Measurements from ENCODE around the gene GTSE1. TPM values are rescaled to one million over a fixed set of nuclear protein-coding genes. Genes with fewer than 3 reads are reported as not detected.
A peak's percentile ranks its signal among the peaks of the same experiment; 100 is the strongest.

The GTSE1 gene
- total RNA-seq, 2 experiments from 2014 or later = 39.4 to 41.4 TPM

DNA sequence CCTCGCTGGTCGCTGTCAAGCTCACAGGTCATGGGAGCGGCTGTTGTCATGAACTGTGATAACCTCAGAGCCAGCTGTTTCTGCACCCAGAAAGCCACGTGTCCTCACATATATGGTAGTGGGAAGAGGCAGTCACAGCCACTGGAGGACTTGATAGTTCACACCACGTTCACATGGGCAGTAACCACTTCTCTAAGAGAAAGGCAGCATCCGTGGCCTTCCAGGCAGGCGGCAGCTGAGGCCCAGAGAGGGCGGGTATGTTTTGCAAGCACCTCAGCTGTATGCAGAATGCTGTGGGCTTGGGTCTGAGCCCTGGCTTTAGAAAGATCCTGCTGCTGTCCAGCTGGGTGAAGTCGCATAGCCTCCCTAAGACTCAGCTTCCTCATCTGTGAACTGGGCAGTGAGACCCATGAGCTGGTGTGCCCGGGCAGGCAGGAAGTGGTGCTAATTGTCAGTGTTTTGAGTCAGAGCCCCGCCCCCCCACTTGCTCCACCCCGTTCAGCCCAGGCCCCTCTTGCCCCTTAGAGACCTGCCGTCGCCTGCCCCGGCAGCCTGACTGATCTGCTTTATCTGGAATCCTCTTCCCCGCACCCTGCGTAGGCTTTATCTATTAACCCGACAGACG, 15.6 kb upstream of the GTSE1 start:
- H3K9me3 Mint-ChIP-seq = no peaks in the 10 kb centered on the region
- POLR2A ChIA-PET = interaction anchor here (0.6 to 0.9 kb wide), 3 partner anchors 8 to 31 kb away, joined by 3 to 4 read pairs (median 3); partner anchors contain the start of gene CDPF1
- H3K4me3 Mint-ChIP-seq = no peak overlapping the region
- H3K27me3 Mint-ChIP-seq = no peaks in the 10 kb centered on the region
- CTCF ChIA-PET = interaction anchor here (1.0 kb wide), 1 partner anchor 164 kb away, joined by 3 read pairs; no protein-coding TSS in a partner anchor
- peak; percentile 55 for ATAC-seq
- TF ChIP-seq, protein P1, sequence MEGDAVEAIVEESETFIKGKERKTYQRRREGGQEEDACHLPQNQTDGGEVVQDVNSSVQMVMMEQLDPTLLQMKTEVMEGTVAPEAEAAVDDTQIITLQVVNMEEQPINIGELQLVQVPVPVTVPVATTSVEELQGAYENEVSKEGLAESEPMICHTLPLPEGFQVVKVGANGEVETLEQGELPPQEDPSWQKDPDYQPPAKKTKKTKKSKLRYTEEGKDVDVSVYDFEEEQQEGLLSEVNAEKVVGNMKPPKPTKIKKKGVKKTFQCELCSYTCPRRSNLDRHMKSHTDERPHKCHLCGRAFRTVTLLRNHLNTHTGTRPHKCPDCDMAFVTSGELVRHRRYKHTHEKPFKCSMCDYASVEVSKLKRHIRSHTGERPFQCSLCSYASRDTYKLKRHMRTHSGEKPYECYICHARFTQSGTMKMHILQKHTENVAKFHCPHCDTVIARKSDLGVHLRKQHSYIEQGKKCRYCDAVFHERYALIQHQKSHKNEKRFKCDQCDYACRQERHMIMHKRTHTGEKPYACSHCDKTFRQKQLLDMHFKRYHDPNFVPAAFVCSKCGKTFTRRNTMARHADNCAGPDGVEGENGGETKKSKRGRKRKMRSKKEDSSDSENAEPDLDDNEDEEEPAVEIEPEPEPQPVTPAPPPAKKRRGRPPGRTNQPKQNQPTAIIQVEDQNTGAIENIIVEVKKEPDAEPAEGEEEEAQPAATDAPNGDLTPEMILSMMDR (IDR thresholded peaks at IDR 0.05) = no peak
- peak overlapping the region; percentile 53 for H3K27ac Mint-ChIP-seq
- H3K36me3 Mint-ChIP-seq (ENCODE audit: low read depth) = peaks cover 4% of the 10 kb centered on the region
- peaks cover 3% of the 10 kb centered on the region for H3K4me1 Mint-ChIP-seq (ENCODE audit: low read depth)
- DNase-seq = peak; percentile 24
- intact Hi-C loops (cut with micrococcal nuclease) = no loop called here

DNA sequence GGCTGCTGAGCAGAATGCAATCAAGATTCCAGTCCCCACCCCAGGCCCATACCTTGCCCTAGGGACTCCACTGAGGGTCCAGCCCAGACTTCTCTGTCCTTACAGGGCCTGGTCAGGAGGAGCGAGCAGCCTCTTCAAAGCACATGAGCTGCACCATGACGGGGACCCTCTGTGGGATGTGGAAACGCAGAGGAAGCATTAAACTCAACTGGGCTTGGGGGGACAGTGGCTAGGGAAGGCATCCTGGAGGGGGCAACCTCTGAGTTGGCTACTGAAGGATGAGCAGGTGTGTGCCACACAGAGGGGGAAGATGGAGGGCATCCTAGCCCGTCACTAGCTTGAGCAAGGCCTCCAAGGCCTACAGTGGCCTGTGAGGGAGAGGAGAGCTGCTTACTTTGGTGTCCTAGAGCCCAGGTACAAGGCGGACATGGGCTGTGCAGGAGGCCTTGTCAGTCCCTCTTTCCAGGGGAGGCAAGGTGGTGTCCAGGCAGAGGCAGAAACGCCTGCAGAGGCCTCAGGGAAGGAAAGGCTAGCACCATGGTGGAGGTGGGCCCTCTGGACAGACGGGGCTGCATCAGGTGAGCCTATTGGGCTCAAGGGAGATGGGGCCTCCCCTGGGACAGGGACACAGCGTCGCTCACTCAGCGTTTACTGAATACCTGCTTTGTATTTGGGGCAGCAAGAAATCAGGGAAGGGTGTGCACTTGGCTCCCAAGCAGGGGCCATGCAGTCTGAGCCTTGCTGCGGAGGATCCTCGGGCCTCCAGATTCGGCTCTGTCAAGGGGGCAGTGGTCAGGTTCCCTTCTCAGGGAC, 14.6 kb upstream of the GTSE1 start:
- ATAC-seq (no peak), DNase-seq (no peak)
- no peaks in the 10 kb centered on the region for H3K9me3 Mint-ChIP-seq
- no peaks in the 10 kb centered on the region for H3K4me1 Mint-ChIP-seq (ENCODE audit: low read depth)
- TF ChIP-seq, protein P1 (IDR thresholded peaks at IDR 0.05) = no peak
- H3K27ac Mint-ChIP-seq = no peak overlapping the region
- intact Hi-C loops (cut with micrococcal nuclease) = no loop called here
- no peaks in the 10 kb centered on the region for H3K27me3 Mint-ChIP-seq
- no peak overlapping the region for H3K4me3 Mint-ChIP-seq
- POLR2A ChIA-PET = no interaction called here
- H3K36me3 Mint-ChIP-seq (ENCODE audit: low read depth) = peaks cover 4% of the 10 kb centered on the region
- CTCF ChIA-PET = interaction anchor here (1.0 kb wide), 1 partner anchor 165 kb away, joined by 3 read pairs; no protein-coding TSS in a partner anchor

DNA sequence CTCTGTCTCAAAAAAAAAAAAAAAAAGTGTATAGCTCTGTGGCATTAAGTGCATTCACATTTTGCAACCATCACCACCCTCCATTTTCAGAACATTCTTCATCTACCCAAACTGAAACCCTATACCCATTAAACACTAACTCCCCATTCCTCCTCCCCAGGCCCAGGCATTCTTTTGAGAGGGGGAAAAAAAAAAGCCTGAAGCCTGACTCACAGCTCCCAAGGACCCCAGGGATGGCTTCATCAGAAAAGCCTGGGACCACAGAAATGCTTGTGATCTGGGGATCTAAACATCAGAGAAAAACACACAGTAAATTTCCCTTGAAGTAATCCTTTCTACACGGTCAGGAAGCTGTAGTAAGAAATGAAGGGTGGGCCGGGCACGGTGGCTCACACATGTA, 10.7 kb upstream of the GTSE1 start:
- no peaks in the 10 kb centered on the region for H3K9me3 Mint-ChIP-seq
- H3K27ac Mint-ChIP-seq = no peak overlapping the region
- ChIA-PET CTCF (interaction anchor here (1.2 to 1.9 kb wide), 3 partner anchors 18 to 169 kb away, joined by 3 to 5 read pairs (median 3); partner anchors contain the start of gene TTC38), POLR2A (interaction anchor here (1.1 kb wide), 1 partner anchor 23 kb away, joined by 3 read pairs; the partner anchor contains the start of gene PKDREJ)
- intact Hi-C loops (cut with micrococcal nuclease) = no loop called here
- peaks cover 2% of the 10 kb centered on the region for H3K36me3 Mint-ChIP-seq (ENCODE audit: low read depth)
- TF ChIP-seq, protein P1 (IDR thresholded peaks at IDR 0.05) = no peak
- DNase-seq = no peak
- ATAC-seq = no peak
- H3K4me1 Mint-ChIP-seq (ENCODE audit: low read depth) = peaks cover 14% of the 10 kb centered on the region
- H3K27me3 Mint-ChIP-seq = no peaks in the 10 kb centered on the region
- no peak overlapping the region for H3K4me3 Mint-ChIP-seq

DNA sequence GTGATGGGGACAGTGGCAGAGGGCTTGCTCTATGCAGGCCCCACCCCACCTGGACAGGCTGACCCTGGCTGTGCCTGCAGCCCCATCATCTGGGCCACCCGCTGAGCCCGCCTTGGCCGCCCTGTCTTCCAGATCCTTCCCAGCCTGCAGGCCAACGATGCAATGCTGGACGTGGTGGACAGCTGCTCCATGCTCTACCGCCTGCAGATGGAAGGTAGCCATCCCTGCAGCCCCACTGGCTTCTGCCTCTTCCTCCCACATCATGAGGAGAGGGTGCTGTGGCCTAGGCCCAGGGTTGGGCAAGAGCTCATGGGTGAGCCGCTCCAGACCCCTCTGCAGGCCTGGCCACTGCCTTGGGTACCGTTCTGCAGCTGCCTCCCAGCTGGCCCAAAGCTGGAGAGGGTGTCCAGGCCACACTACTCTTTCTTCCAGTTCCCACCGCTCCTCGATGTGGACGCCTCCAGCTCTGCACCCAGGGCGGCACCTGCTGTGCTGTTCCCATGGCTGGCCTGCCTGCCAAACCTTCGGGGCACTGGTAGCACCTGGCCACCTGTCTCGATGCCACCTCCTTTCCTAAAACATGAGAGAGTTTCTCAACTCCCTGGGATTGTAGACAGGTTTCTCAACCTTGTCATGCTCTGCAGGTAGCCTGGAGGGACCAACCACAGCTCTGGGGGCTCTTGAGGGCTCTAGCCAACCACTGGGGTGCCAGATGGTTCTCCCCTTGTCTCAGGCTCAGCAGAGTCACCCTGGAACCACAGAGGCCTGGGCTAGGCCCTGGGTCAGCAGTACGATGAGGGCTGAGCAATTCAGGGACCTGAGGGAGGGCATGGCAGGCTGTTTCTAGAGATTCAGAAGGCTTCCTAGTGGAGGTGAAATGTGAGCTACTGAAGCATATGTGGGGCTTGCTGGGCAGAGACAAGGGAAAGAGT, 9.5 kb upstream of the GTSE1 start:
- ChIA-PET CTCF (interaction anchor here (1.3 to 1.9 kb wide), 2 partner anchors 19 to 170 kb away, joined by 3 to 5 read pairs; partner anchors contain the start of gene TTC38), POLR2A (interaction anchor here (1.2 kb wide), 1 partner anchor 18 kb away, joined by 3 read pairs; no protein-coding TSS in a partner anchor)
- no peak for ATAC-seq
- Mint-ChIP-seq H3K9me3 (no peaks in the 10 kb centered on the region), H3K36me3 (ENCODE audit: low read depth) (peaks cover 3% of the 10 kb centered on the region), H3K4me1 (ENCODE audit: low read depth) (peaks cover 14% of the 10 kb centered on the region), H3K27me3 (no peaks in the 10 kb centered on the region), H3K27ac (peak overlapping the region; percentile 70), H3K4me3 (peak overlapping the region; percentile 64)
- TF ChIP-seq, protein P1 (IDR thresholded peaks at IDR 0.05) = no peak
- DNase-seq = no peak
- intact Hi-C loops (cut with micrococcal nuclease) = no loop called here

Measured in activated CD8-positive, alpha-beta T cell treated with anti-CD3 and anti-CD28 coated beads for 36 hours (primary cell).